PFSK-1 (cell line): ENCODE results near the gene ADAM15.

Source experiments
- FOXP2 ChIP-seq: optimal IDR thresholded peaks from 2 replicates; pipeline ENCODE3; 2011; ENCODE audit warnings: borderline replicate concordance, control low read depth, inconsistent platforms; ENCODE audit not compliant: insufficient read depth; ENCODE audit errors: extremely low read length, extremely low read depth
- POLR2AphosphoS5 ChIP-seq: IDR thresholded peaks from 2 replicates; pipeline ENCODE4 v1.6.1; 2012; ENCODE audit warnings: low read depth, mild to moderate bottlenecking, control low read depth, low read length, moderate library complexity
- REST ChIP-seq, 2 experiments: IDR thresholded peaks; 2 replicates each; pipeline versions ENCODE4 v1.6.1 to v1.8.0; 2011 to 2012; ENCODE audit warnings: low read depth in 2 of 2, low read length in 2 of 2, control low read depth in 1 of 2, inconsistent platforms in 1 of 2, mild to moderate bottlenecking in 1 of 2, moderate library complexity in 1 of 2; ENCODE audit not compliant: insufficient read depth in 1 of 2
- SIN3A ChIP-seq: IDR thresholded peaks from 2 replicates; pipeline ENCODE4 v1.6.1; 2012; ENCODE audit warnings: mild to moderate bottlenecking, low read length, moderate library complexity, borderline replicate concordance; ENCODE audit not compliant: insufficient read depth
- TAF1 ChIP-seq: IDR thresholded peaks from 2 replicates; pipeline ENCODE4 v1.6.1; 2012; ENCODE audit warnings: low read length, control low read depth, borderline replicate concordance; ENCODE audit not compliant: insufficient read depth

ADAM15 gene

GRCh38 chr1:155012026-155012546 lies 39.0 kb upstream of the ADAM15 start:
- TF ChIP-seq REST (IDR thresholded peaks at IDR 0.05; ENCODE audit: insufficient read depth in 1 of 2, low read depth in 2 of 2, low read length in 2 of 2) (no peak), POLR2AphosphoS5 (no peak), TAF1 (no peak), FOXP2 (no peak), SIN3A (no peak)

GRCh38 chr1:155012776-155013602 lies 38.1 kb upstream of the ADAM15 start:
- TF ChIP-seq SIN3A (no peak), FOXP2 (no peak), REST (IDR thresholded peaks at IDR 0.05; ENCODE audit: insufficient read depth in 1 of 2, low read depth in 2 of 2, low read length in 2 of 2) (no peak), TAF1 (no peak), POLR2AphosphoS5 (no peak)

- no peak for TF ChIP-seq SIN3A
- TF ChIP-seq TAF1: no peak
- TF ChIP-seq FOXP2: no peak
- no peak for TF ChIP-seq REST (IDR thresholded peaks at IDR 0.05; ENCODE audit: insufficient read depth in 1 of 2, low read depth in 2 of 2, low read length in 2 of 2)
- TF ChIP-seq POLR2AphosphoS5: no peak
Observed at GRCh38 chr1:155013632-155014031, 37.5 kb upstream of the ADAM15 start.

GRCh38 chr1:155014709-155015508 lies 36.2 kb upstream of the ADAM15 start:
- no peak for TF ChIP-seq POLR2AphosphoS5
- no peak for TF ChIP-seq SIN3A
- TF ChIP-seq REST (IDR thresholded peaks at IDR 0.05; ENCODE audit: insufficient read depth in 1 of 2, low read depth in 2 of 2, low read length in 2 of 2): no peak
- no peak for TF ChIP-seq TAF1
- no peak for TF ChIP-seq FOXP2
